GM18526 (cell line): ENCODE data around the gene METTL13.

Source experiments
- POLR2A ChIP-seq: IDR thresholded peaks from 3 replicates; pipeline ENCODE4 v1.6.1; 2011; ENCODE audit not compliant: insufficient read length; ENCODE audit errors: extremely low read depth

METTL13 gene

GRCh38 chr1:171814692-171815091 is 33.2 kb downstream of the METTL13 start:
- TF ChIP-seq POLR2A: no peak

- no peak for TF ChIP-seq POLR2A
Observed at GRCh38 chr1:171816300-171816901, 34.9 kb downstream of the METTL13 start.

- no peak for TF ChIP-seq POLR2A
Observed at GRCh38 chr1:171817511-171818265, 36.2 kb downstream of the METTL13 start.

DNA sequence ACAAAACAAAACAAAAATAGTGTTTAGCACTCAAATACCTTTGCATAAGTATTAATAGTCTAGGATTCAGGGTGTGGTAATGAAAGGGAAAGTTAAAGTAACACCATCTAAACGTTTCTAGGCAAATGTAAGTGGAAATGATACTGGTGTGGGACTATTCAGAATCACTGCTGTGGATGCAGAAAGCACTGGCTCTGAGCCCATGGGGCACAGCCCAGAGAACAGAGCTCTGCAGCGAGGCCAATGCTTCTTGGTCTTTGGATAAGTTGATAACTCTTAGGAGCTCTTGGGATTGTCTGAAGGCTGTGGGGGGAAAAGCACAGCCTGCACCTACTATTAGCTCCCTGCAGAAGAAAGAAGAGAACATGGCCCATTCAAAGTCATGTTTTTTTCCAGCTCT is 38.5 kb downstream of the METTL13 start:
- TF ChIP-seq POLR2A: no peak

DNA sequence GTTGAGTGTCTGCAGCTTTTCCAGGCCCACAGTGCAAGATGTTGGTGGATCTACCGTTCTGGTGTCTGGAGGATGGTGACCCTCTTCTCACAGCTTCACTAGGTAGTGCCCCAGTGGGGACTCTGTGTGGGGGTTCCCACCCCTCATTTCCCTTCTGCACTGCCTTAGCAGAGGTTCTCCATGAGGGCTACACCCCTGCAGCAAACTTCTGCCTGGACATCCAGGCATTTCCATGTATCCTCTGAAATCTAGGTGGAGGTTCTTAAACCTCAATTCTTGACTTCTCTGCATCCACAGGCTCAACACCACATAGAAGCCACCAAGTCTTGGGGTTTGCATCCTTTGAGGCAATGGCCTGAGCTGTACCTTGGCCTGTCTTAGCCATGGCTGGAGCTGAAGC is 45.5 kb downstream of the METTL13 start:
- no peak for TF ChIP-seq POLR2A

GRCh38 chr1:171828794-171829193 is 47.3 kb downstream of the METTL13 start:
- no peak for TF ChIP-seq POLR2A

GRCh38 chr1:171833091-171833825 is 51.8 kb downstream of the METTL13 start:
- TF ChIP-seq POLR2A: no peak

DNA sequence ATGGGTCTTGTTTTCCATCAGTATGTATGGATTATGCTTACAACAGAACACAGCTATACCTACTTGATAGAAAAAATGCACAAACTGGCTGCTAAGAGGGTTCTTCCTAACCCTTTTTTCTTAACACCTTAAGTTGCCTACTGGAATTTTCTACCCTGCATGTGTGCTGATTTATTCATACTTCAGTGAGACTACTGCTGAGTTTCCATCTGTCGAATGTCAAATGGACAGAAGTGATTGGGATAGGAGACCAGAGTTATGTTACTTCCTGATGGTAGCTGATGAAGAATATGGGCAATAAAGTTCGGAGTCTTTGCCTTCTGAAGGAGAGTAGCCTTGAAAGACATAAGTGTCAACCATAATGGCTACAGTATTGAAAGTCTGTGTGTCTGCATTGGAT is 53.4 kb downstream of the METTL13 start:
- no peak for TF ChIP-seq POLR2A

DNA sequence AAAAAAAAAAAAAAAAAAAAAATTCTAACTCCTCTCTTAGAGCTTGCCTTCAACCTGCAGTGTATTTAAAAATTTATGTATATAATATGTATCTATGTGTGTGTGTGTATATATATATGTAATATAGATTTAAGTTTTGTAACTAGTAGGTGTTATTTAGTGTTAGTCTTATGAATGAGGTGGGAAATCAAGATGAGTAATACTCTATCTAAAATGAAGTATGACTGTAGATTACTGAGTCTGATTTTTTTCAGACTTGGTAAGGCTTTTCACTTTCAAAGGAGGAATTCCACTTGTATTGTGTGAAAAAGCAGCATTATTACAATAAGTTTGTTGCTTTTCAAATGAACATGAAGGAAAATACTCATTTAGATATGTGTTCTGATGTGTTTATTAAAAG is 54.4 kb downstream of the METTL13 start:
- TF ChIP-seq POLR2A: no peak

DNA sequence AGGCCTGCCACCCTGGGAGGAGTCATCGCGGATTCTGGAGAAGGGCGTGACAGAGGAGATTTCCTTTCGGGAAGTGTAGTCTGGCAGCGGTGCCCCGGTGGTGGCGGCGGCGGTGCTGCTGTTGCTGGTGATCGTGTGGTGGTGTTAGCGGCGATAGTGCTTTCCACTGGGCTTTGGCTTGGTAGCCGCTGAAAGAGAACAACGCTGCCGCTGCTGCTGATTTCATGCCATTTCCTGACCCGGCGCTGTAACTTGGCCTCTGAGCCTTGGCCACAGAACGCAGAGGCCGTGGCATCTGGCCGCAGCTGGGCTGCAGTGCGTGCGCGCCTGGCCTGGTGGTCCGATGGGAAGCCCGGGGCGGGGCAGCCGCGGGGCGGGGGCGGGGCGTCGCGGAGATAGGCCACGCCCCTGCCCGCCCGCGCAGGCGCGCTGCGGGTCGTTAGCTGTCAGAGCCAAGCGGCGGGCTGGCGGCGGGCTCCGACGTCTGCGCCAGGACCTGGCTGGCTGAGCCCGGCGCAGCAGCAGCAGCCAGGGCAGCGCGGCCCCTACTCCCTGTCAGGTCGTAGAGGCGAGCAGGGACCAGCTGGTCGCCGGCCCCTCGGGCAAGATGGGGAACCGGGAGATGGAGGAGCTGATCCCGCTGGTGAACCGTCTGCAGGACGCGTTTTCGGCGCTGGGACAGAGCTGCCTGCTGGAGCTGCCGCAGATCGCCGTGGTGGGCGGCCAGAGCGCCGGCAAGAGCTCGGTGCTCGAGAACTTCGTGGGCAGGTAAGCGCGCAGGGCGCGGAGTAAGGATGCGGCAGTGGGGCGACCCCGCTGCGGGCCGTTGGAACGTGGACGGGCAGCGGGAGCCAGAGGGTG is 59.8 kb downstream of the METTL13 start, which contains the start of gene DNM3:
Gene DNM3, plus strand, starts transcription at position 449 of the 861 bp plus-strand sequence. Its CDS starts 159 bp downstream, at position 608.
- no peak for TF ChIP-seq POLR2A

DNA sequence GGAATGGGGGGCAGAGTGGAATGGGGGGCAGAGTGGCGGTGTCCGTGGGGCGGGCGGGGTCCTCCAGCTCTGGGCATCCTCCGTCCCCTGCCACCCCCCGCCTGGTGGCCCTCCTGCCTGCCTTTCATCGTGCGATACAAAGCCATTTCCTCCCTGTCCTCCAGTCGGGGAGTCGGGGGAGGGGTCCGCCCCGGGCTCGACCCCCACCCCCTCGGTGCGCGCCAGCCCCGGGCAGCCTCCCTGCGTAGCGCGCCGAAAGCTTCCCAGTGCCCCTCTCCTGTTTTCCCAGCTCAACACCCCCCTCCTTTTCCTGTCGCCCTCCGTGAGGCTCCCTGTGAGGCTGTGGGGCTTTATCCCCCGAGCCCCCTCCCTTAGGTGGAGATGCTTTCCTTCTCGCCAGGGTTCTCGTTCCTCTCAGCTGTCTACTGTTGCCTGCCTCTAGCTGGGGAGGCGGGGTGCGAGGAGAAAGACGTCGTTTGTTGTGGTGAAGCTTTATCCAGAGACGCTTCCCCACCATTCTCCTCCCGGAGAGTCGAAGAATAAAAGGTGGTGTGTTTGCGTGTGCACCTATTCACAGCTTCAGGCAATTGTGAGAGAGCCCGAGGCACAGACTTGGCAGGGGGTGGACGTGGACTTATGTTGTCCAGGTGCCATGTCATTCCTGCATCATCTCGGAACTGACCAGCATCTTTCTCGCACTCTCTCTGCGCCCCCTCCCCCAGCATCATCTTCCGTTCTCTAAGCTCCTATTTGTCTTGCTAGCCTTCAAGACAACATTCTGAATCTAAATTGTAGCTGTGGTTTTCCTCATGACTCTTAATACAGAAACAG is 60.7 kb downstream of the METTL13 start:
- TF ChIP-seq POLR2A: no peak

DNA sequence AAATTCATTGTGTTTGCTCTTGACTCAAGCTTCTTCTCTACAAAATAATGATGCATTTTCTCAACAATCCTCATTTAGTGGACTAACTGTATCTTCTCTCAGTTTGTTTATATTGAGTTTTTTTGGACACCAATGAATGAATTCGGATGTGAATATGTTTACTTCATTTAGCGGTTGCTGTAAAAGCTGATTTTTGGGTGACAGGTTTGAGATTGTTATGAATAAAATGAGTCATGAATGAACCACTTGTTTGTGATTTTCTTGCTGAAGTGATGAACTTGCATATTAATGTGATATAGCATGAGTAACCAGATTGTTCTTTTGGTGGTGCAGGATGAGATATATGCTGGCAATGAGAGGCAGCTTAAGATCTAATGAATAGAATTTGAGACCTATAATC is 62.9 kb downstream of the METTL13 start:
- TF ChIP-seq POLR2A: no peak

DNA sequence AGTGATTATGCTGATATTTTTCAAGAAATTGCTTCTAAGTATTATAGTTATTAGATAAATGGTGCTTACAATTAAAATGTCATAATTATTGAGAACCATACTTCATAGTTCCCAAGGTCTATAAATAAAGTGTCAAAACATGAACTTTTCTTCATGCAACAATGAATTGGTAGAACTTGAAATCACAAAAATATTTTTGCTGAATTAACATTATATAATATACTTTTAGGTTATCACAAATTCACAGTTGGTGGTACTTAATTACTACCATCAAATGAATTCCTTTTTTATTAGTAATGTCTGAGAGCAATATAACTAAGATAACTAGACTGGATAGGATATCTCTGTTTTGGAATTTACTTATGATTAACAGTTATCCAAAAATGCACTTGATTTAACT is 64.5 kb downstream of the METTL13 start:
- no peak for TF ChIP-seq POLR2A
